Stimulated activated naive B cell treated with anti-CD40 and anti-IgM and Interleukin-4, amounts not matched to agents 10 μg/mL and 1 μg/mL and 100 μg/mL, for 72 hours (primary cell): ENCODE results near the gene NPIPA1.
A peak's percentile ranks its signal among the peaks of the same experiment; 100 is the strongest.
"Not testable (repeated sequence)": the region's sequence is repeated elsewhere in the genome, so short reads cannot be mapped to it uniquely, and the experiment has no call there.

Experiments
- ATAC-seq, 2 donors: fragments of 150-1000 bp; cut with Tn5 transposase; replicated peaks; 2 replicates each; pipeline ENCODE4 v1.10.0; 2021; ENCODE audit warnings: moderate library complexity in 1 of 2
- DNase-seq: peaks from one replicate; pipeline ENCODE4 v3.0.0; 2021
- H3K27ac Mint-ChIP-seq: one replicate; pipeline ENCODE4 v1.8.0; 2022; ENCODE audit warnings: mild to moderate bottlenecking, mixed read lengths
- H3K27me3 Mint-ChIP-seq, 2 donors: one replicate each; pipeline ENCODE4 v1.8.0; 2022; ENCODE audit warnings: mixed read lengths in 2 of 2
- H3K36me3 Mint-ChIP-seq, 2 donors: one replicate each; pipeline ENCODE4 v1.8.0; 2022; ENCODE audit warnings: mixed read lengths in 2 of 2, mild to moderate bottlenecking in 1 of 2
- H3K4me1 Mint-ChIP-seq, 2 donors: one replicate each; pipeline ENCODE4 v1.8.0; 2022; ENCODE audit warnings: mixed read lengths in 2 of 2, mild to moderate bottlenecking in 1 of 2
- H3K4me3 Mint-ChIP-seq, 2 donors: one replicate each; pipeline ENCODE4 v1.8.0; 2022; ENCODE audit warnings: mild to moderate bottlenecking in 2 of 2, mixed read lengths in 2 of 2, moderate library complexity in 1 of 2
- H3K9me3 Mint-ChIP-seq, 2 donors: one replicate each; pipeline ENCODE4 v1.8.0; 2022; ENCODE audit warnings: mixed read lengths in 2 of 2, mild to moderate bottlenecking in 1 of 2

NPIPA1 gene

DNA sequence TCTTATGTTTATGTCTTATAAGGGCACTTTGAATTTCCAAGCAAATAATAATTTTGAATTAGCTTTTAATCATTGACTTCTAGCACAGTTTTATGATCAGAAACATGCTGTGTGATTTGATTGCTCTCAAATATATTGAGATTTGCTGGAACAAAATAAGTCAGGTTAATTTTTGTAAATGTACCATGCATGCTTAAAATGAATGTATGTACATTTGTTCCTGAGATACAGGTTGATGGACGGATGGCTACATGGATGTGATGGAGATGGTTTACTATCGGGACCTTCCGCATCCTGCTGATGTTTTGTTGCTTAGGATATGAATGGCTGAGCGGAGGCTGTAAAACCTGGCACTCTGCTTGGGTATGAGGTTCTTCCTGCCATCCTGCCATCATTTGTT is at the start of gene NPIPA1:
TSS of gene NPIPA1 (plus strand) at position 301 of the 400 bp plus-strand sequence. CDS start at position 301, 0 bp downstream.
- H3K9me3 Mint-ChIP-seq, H3K4me1 Mint-ChIP-seq, H3K4me3 Mint-ChIP-seq, ATAC-seq, H3K27me3 Mint-ChIP-seq, H3K27ac Mint-ChIP-seq, H3K36me3 Mint-ChIP-seq, DNase-seq: not testable (repeated sequence)

- ATAC-seq, H3K4me1 Mint-ChIP-seq, DNase-seq, H3K36me3 Mint-ChIP-seq, H3K27me3 Mint-ChIP-seq, H3K9me3 Mint-ChIP-seq, H3K4me3 Mint-ChIP-seq, H3K27ac Mint-ChIP-seq: not testable (repeated sequence)
These were observed 45.1 kb upstream of the NPIPA1 start for GRCh38 chr16:14892111-14892510.

- not testable (repeated sequence) for ATAC-seq, H3K36me3 Mint-ChIP-seq, H3K9me3 Mint-ChIP-seq, H3K4me1 Mint-ChIP-seq, H3K27me3 Mint-ChIP-seq, H3K4me3 Mint-ChIP-seq, H3K27ac Mint-ChIP-seq, DNase-seq
These were observed 41.9 kb upstream of the NPIPA1 start for GRCh38 chr16:14895382-14895781.

DNA sequence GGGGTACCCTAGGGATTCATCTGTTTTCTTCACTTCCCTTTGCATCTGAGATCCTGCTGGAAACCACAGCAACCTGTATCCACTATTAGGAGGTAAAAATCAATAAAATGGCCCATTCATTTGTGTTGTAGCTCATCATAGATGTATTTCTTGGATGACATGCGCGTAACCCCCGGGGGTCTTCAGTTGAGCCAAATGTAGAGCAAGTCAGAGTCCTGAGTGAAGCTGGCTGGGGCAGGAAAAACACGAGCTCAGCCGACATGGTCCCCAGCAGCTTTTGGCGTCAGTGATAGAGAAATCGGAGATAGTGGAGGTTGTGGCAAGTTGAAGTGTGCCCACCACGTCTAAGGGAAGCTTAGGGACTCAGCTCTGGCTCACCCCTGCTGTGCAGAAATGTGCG is 41.2 kb upstream of the NPIPA1 start:
- H3K27ac Mint-ChIP-seq, H3K27me3 Mint-ChIP-seq, H3K4me3 Mint-ChIP-seq, DNase-seq, H3K36me3 Mint-ChIP-seq, H3K4me1 Mint-ChIP-seq, ATAC-seq, H3K9me3 Mint-ChIP-seq: not testable (repeated sequence)

DNA sequence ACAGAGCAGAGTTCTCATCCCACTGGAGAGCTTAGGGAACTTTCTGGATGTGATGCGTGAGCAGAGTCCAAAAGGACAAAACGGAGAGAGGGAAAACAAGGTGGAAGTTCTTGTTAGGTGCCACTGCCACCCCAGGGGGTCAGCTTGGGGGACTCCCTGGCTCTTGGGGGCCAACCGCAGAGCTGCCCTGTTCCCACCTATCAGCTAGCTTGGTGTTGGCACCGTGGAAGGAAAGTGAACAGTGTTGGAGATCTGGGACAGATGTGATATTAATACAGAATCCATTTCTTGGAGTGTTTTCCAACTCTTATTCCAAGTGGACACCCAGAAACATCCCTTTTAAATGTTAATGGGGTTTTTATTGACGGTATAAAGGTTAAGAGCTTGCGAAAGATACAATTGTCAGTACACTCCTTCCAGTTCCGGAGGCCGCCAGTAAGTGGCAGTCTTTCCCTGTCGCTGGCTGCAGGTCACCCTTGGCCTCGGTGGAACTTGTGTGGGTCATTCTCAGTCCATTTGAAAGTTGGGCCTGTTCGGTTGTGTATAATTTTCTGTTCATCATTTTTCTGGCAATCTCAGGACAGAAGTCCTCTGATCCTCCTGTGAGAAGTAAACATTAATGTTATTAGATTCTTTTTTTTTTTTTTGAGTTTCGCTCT is 40.1 kb upstream of the NPIPA1 start:
- H3K27ac Mint-ChIP-seq, H3K4me1 Mint-ChIP-seq, H3K9me3 Mint-ChIP-seq, H3K36me3 Mint-ChIP-seq, H3K4me3 Mint-ChIP-seq, DNase-seq, H3K27me3 Mint-ChIP-seq: not testable (repeated sequence)
- peak; percentile 55 to 82 for ATAC-seq

DNA sequence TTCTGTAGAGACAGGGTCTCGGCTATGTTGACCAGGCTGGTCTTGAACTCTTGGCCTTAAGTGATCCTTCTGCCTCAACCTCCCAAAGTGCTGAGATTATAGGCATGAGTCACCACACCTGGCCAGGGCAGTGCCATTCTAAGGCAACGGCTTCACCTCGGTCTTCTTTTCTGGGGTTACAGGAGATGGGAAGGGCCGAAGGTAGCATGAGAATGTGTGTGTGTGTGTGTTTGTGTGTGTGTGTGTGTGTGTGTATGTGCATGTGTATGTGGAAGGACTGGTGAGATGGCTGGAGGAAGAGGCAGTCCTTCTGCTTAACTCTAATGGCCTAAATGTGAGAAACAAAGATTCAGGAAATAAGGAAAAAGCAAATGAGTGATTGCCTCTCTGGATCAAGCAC is 39.1 kb upstream of the NPIPA1 start:
- not testable (repeated sequence) for DNase-seq, H3K4me1 Mint-ChIP-seq, ATAC-seq, H3K9me3 Mint-ChIP-seq, H3K27me3 Mint-ChIP-seq, H3K4me3 Mint-ChIP-seq, H3K27ac Mint-ChIP-seq, H3K36me3 Mint-ChIP-seq

GRCh38 chr16:14903191-14903957 is 33.9 kb upstream of the NPIPA1 start:
- not testable (repeated sequence) for H3K36me3 Mint-ChIP-seq, H3K27ac Mint-ChIP-seq, H3K9me3 Mint-ChIP-seq, DNase-seq, H3K27me3 Mint-ChIP-seq, H3K4me3 Mint-ChIP-seq, H3K4me1 Mint-ChIP-seq
- ATAC-seq, result peak; percentile 75 to 90

- not testable (repeated sequence) for H3K36me3 Mint-ChIP-seq, H3K27ac Mint-ChIP-seq, ATAC-seq, H3K4me3 Mint-ChIP-seq, H3K27me3 Mint-ChIP-seq, H3K4me1 Mint-ChIP-seq, H3K9me3 Mint-ChIP-seq, DNase-seq
These were observed 27.5 kb upstream of the NPIPA1 start for GRCh38 chr16:14909744-14910143.

DNA sequence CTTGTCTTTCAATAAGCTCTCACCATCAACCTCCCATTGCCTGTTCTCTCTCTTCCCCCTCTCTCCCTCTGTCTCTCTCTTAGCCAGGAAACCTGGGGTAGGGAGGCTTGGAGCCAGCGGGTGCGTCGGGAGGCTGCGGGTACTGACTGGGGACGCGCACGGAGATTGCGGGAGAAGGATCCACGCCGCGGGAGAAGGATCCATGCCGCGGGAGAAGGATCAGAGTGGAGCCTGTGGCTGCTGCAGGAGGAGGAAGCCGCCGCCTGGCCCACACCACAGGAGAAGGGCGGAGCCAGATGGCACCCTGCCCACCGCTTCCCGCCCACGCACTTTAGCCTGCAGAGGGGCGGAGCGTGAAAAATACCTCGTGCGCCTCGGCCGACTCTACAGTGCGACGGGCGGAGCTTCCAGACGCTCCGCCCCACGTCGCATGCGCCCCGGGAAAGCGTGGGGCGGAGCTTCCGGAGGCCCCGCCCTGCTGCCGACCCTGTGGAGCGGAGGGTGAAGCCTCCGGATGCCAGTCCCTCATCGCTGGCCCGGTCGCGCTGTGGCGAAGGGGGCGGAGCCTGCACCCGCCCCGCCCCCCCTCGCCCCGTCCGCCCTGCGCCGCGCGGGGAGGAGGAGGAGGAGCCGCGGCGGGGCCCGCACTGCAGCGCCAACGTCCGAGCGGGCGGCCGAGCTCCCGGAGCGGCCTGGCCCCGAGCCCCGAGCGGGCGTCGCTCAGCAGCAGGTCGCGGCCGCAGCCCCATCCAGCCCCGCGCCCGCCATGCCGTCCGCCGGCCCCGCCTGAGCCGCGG is 26.2 kb upstream of the NPIPA1 start:
- not testable (repeated sequence) for H3K9me3 Mint-ChIP-seq, H3K27me3 Mint-ChIP-seq, H3K27ac Mint-ChIP-seq, H3K4me1 Mint-ChIP-seq, H3K36me3 Mint-ChIP-seq, DNase-seq, H3K4me3 Mint-ChIP-seq
- ATAC-seq, result peak; percentile 85 to 86

DNA sequence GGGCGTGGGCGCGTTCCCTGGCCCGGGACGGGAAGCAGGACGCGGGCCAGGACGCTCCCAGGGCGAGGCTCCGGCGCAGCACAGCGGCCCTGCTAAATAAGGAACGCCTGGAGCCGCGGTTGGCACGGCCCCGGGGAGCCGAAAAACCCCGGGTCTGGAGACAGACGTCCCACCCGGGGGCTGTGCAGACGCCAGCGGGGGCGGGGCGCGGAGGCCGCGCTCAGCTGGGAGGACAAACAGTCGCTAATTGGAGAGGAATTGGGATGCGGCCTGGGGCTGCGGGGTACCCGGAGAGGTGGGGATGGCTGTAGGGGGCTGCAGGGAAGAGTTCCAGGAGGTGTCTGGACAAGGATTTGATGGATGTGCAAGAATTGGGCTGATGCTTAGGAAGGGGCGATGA is 25.3 kb upstream of the NPIPA1 start:
- H3K27ac Mint-ChIP-seq, result peak overlapping the region; percentile 86
- not testable (repeated sequence) for H3K36me3 Mint-ChIP-seq, ATAC-seq, H3K9me3 Mint-ChIP-seq, H3K27me3 Mint-ChIP-seq, H3K4me1 Mint-ChIP-seq
- H3K4me3 Mint-ChIP-seq, result peak overlapping the region; percentile 89 to 93
- DNase-seq, result peak; percentile 65

- not testable (repeated sequence) for H3K4me3 Mint-ChIP-seq, H3K27ac Mint-ChIP-seq, DNase-seq, ATAC-seq, H3K36me3 Mint-ChIP-seq, H3K27me3 Mint-ChIP-seq, H3K4me1 Mint-ChIP-seq, H3K9me3 Mint-ChIP-seq
These were observed 24.7 kb upstream of the NPIPA1 start for GRCh38 chr16:14912588-14912987.

GRCh38 chr16:14918504-14918903 is 18.7 kb upstream of the NPIPA1 start:
- not testable (repeated sequence) for ATAC-seq, H3K4me3 Mint-ChIP-seq, H3K4me1 Mint-ChIP-seq, H3K36me3 Mint-ChIP-seq, H3K27me3 Mint-ChIP-seq, H3K27ac Mint-ChIP-seq, DNase-seq, H3K9me3 Mint-ChIP-seq

DNA sequence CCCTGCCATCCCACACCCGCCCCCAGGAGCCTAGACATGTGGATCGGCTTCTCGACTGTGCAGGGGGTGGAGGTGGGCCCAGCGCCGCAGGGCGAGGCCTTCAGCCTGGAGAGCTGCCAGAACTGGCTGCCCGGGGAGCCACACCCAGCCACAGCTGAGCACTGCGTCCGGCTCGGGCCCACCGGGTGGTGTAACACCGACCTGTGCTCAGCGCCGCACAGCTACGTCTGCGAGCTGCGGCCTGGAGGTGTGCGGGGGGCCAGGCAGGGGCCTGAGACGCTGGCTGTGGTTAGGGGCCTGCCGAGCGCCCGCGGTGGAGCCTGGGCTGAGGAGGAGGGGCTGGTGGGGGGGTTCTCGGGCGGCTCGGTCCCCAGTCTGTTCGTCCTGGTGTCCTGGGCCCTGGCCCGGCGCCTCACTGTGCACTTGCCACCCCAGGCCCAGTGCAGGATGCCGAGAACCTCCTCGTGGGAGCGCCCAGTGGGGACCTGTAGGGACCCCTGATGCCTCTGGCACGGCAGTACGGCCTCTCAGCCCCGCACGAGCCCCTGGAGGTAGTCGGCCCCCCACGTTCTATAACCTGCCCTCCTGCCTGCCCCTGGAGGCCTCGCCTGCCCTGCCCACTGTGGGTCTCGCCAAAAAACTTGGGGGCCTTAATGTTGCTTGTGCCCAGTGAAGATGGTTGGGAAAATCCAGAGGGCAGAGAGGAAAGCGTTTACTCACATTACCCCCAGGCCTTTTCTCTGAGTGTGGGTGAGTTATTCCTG is 17.2 kb upstream of the NPIPA1 start:
- DNase-seq, result not testable (repeated sequence)

DNA sequence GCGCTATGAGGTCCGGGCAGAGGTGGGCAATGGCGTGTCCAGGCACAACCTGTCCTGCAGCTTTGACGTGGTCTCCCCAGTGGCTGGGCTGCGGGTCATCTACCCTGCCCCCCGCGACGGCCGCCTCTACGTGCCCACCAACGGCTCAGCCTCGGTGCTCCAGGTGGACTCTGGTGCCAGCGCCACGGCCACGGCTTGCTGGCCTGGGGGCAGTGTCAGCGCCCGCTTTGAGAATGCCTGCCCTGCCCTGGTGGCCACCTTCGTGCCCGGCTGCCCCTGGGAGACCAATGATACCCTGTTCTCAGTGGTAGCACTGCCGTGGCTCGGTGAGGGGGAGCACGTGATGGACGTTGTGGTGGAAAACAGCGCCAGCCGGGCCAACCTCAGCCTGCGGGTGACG is 15.0 kb upstream of the NPIPA1 start:
- not testable (repeated sequence) for H3K27ac Mint-ChIP-seq, ATAC-seq, H3K36me3 Mint-ChIP-seq, H3K4me1 Mint-ChIP-seq, H3K27me3 Mint-ChIP-seq, H3K4me3 Mint-ChIP-seq, H3K9me3 Mint-ChIP-seq, DNase-seq

More for the DNA sequence above, 17.2 kb upstream of the NPIPA1 start:
- not testable (repeated sequence) for H3K9me3 Mint-ChIP-seq, H3K27me3 Mint-ChIP-seq, H3K27ac Mint-ChIP-seq, ATAC-seq, H3K4me1 Mint-ChIP-seq, H3K36me3 Mint-ChIP-seq, H3K4me3 Mint-ChIP-seq
